DLD1 (cell line): ENCODE results near the gene KPNA3.

Experiments used
- in situ Hi-C: cut with HindIII; loops from 2 replicates; pipeline ENCODE4 v1.10.0; 2017; ENCODE audit warnings: low sequenced_read_pairs

KPNA3 gene

DNA sequence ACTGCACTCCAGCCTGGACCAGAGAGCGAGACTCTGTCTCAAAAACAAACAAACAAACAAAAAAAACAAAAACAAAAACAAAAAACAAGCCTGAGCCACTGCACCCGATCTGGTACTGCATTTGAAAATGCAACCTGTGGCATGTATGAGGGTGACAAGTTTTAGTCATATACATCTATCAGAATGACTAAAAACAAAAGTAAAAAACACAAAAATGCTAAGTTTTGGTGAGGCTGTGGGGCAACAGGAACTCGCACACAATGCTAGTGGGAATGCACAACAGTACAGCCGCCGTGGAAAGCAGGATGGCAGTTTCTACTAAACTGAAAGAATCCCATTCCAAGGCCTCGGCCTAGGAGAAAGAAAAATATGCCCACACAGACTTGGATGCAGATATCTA is 109.0 kb downstream of the KPNA3 start:
- in situ Hi-C loops: no loop called here

DNA sequence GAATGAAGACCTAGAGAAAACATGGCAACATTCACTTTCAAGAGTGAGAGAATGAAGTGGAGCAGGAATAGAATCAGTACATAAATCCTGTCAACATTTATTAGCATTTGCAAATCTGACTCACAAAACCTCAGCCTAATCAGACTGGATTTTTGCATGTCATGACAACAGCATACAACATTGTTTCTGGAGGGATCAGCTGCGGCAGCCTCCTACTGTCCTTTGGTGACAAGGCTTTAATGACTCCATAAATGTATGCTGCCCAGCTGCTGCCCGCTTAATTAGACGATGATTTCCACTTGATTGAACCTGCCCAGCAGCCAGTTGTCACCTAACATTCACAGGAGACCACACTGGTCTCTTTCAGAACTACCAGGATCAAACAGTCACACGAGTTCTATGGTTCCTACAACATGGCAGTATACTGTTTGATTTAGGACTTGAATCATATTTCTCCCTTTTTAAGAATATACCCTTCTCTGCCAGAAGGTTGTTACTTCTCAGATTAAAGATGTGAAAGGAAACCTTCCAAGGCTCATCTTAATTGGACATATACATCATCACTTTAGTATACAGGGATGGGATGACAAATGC is 110.5 kb downstream of the KPNA3 start:
- in situ Hi-C loops: no loop called here

DNA sequence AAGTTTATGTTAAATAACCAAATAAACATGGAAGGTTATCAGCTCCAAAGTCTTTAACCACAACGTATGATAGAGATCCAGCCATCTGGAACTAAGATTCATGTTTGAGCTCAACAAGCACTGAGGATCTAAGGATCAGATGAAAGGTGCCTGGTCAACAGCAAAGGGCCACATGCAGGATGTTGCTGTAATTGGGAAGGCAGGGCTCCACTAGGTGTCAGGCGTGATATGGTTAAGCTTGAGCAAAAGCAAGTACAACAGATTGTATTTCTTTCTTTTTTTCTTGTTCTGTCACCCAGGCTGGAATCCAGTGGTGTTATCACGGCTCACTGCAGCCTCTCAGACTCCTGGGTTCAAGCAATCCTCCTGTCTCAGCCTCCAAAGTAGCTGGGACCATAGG is 113.2 kb downstream of the KPNA3 start:
- in situ Hi-C loops: no loop called here

DNA sequence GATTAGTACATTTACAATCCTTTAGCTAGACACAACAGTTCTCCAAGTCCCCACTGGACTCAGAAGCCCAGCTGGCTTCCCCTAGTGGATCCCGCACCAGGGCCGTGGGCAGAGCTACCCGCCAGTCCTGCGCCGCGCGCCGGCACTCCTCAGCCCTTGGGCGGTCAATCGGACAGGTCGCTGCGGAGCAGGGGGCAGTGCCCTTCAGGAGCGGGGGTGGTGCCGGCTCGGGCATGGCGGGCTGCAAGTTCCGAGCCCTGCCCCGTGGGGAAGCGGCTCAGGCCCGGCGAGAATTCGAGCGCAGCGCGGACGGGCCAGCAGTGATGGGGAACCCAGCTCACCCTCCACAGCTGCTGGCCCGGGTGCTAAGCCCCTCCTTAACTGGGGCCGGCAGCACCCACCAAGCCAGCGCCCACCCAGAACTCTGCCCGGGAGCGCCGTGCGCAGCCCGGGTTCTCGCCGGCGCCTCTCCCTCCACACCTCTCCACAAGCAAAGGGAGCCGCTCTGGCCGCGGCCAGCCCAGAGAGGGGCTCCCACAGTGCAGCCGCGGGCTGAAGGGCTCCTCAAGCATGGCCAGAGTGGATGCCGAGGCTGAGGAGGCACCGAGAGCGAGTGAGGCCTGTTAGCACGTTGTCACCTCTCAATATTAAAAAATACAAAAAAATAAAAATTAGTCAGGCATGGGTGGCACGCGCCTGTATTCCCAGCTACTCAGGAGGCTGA is 114.1 kb downstream of the KPNA3 start:
- in situ Hi-C loops: no loop called here

DNA sequence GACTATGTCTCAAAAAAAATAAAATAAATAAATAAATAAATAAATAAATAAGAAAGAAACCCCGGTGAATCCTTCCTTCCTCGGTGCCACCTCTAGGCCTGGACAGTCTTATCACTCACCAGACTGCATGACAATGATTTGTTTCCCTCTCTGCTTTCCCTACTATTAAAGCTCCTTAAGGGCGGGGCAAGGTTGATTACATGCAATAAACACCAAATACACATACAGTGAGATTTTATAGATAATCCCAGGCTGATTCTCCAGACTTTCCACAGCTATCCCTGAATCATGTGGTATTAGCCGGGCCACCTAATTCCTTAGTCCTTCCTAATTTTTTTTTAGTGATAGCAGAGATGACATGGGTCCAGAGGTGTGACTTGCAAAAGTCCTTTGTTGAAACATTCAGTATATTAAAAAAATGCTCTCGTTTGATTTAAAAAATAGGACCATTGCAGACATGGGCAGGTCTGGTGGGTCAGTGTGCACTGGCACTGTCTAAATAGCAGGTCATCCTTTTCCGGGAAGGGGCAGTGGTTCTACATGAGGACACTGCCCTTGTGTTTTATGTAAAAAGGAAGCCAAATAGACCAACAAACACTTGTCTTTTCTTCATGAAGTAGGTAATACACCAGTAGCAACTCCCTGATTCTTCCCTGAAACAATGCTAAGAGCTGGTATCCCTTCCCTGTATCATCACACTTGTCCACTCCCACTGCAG is 115.7 kb downstream of the KPNA3 start:
- in situ Hi-C loops: no loop called here

DNA sequence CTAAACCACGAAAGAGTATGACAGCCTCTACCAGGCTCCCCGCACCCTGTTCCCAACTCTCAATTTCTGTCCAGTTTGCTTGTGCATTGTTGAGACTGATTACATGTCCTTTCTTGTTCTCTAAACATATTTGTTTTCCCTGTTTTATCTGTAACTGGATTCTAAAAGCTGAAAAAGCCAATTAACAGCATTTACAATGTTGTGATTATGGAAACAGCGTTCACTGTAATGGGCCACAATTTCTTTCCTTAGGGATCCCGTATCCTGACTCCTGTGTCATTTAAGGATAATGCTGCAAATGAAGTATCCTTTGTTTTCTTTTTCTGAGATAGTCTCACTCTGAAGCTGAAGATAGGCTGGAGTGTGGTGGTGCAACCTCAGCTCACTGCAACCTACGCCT is 121.7 kb downstream of the KPNA3 start:
- in situ Hi-C loops: no loop called here

DNA sequence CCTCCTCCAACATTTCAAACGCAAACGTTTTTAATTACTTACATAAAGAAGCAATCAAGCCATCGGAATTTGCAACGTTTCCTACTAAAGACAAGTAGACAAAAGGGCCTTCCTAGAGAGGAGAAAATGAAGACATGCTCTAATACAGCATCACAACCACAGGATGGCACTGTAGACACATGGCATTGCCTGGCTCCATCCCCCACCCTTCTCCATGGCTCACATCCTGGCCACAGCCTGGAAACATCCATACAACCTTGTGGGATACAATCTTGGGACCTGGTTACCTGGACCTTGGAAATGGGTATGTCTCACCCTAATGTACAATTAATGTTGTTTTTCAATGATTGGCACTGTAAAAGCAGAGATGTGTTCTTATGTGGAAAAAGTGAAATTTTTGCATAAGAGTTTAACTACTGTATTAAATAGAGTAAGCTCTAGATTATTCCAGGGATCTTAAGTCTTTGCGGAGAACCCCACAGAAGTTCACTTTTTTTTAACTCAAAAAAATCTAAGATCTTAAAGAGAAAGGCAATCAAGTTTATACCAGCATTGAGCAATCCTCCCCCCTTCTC is 122.7 kb downstream of the KPNA3 start:
- in situ Hi-C loops: no loop called here

DNA sequence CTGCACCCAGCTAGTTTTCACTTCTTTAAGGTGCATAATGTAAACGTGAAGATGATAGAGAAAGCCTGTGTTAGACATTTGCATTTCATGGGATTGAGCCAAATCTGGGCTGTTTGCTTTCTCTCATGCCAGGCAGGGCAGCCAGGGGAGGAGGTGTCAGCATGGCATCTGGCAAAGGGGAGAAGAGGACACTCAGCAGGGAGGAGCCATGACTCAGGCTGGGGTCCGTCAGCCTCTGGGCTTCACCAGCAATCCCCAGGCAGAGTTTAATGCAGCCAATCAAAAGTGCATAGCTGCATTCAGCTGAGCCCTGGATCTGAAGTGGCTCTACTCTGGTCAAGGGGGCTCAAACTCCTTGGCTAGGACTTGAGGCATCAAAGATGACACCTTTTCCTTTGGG is 124.7 kb downstream of the KPNA3 start:
- in situ Hi-C loops: no loop called here

DNA sequence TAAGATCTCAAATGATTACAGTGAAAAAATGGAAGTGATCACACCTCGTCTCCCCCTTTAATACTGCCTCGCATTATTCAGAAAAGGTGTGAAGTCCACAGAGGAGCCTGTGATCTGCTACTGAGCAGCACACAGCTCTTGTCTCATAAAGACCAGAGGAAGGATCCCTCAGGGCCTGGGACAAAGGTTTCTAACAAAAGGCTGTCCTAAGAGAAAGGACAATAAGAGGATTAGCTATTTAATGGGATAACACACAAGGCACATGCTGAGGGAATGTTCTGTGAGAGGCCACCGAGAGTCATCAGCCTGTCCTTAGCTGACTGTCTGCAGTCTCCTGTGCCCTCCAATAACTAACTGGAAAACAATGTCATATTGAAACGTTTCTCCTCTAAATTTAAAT is 127.9 kb downstream of the KPNA3 start:
- in situ Hi-C loops: no loop called here

DNA sequence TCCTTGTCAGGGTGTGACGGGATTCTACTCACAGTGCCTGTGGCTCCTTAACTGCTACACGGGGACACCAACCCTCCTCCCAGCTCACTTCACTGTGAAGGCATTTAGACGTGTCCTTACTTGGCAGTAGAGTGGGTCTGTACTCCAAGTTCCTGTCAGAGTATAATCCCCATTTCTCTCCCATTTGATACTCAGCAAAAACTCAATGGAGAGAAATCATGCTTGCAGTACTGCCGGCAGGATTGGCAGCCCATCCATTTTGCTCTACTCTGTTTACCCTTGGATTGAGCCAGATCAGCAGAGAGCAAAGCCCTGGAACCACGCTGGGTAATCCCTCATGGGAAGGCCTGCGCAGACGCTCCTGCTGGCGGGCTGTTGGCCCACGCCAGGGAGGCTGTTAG is 135.2 kb downstream of the KPNA3 start:
- in situ Hi-C loops: no loop called here

DNA sequence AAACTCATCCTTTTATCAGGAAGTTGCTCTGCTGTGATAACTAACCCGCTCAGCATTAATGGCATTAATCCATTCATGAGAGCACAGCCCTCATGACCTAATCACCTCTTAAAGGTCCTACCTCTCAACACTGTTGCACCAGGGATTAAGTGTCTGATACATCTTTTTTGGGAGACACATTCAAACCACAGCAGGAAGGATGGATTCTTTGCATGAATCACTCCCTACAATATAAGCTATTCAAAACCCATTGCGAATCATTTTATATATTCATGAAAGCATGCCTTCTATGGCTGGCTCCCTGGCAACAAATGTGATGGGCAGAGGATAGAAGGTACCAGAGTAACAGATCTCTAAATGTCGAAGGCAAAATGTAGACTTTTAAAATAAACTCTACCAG is 136.6 kb downstream of the KPNA3 start:
- in situ Hi-C loops: no loop called here

DNA sequence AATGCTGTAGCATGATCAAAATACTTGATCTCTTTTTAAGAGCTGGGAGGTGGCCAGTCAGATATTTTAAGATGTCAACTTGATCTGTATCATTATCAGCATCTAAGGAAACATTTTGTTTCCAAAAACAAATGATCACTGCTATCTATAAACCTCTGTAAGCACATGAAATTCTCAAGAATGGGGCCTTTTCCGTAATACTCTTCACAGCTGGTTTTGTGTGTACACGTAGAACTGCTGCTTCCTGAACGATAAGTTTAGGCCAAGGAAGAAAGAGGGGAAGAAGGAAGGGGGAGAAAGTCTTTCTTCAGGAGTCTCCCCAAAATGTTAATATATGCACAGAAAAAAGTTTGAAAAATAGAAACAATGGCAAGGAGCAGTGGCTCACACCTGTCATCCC is 138.5 kb downstream of the KPNA3 start:
- in situ Hi-C loops: no loop called here

DNA sequence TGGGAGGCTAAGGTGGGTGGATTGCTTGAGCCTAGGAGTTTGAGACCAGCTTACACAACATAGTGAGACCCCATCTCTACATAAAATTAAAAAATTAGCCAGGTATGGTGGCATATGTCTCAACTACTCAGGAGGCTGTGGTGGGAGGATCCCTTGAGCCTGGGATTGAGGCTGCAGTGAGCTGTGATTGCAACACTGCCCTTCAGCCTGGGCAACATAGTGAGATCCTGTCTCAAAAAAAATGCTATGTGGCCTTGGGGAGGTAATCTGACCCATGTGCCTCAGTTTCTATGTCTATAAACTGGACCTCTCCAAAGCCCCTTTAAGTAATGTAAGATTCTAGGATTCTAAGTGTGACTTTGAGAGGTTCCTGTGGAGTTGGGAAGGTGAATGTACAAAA is 139.0 kb downstream of the KPNA3 start:
- in situ Hi-C loops: no loop called here

DNA sequence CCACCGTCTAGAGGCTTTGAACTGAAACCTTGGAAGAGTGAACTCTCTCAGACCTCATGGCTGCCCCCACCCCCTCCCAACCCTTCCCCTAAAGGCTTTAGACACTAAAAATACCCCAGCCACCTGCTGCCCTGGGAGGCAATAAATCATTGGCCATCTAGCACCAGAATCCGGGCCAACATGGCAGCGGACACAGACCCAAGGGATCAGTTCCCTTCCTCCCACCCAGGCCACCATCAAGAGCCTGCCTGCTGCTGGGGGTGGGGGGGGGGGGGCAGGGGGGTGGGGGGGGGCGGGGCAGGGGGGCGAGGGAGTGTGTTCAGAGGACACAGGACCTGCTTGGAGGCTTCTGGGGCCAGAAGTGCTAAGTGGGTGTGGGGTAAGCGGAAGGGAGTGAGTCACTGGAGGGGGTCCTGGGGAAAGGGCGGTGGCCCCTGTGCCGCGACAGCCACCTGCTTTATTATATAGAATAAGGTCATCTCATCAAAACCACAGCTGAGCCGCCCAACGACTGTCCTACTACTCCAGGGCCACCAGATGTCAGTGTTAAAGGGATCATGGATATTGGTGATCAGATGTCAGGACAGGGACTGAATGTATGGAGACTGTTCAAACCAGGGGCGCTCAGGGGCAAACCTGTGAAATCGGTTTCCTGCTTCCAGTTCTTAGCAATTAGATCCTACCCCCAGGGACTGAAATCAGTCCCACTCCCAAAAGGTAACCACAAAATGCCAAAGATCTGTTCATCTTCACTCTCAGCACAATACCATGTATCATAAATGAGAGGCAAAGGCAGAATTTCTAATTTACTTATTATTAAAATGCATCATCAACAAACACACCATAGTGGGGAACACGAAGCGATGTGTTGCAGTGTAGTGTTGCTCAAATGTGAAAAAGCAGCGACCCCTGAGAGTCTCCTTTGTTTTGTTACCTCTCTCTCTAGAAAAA is 139.9 kb downstream of the KPNA3 start:
- in situ Hi-C loops: no loop called here

DNA sequence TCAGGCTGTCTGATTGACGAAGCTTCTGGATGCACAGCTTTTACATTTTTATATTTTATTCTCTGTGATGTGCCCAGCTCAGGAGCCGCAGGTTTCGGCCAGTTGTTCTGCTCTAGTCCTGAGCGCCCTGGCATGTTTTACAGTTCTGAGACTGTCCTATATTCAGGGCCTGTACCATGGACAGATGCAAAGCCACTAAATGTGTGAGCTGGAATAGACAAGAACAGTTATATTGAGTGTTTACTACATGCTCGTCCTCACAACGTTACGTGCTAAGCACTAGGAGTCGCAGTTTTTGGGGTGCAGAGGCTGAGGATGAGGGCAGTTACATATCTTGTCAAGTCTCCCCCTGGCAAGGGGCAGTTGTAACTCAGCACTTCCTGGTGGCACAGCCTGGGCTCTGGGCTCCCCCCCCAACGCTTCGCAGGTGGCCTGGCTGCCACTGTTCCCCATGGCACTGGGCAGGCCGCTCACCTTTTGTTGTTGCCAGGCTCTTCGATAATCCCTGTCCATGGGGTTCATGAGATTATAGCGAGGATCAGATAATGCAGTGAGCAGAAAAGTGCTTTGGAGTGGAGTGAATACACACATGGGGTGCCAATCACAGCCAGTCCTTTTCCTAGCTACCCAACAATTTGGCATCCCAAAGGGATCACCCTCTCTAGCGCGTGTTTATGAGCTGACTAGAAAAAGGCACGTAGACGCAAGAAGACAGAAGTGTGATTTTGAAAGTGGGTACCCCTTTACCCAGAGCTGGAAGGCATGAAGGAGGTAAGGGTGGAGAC is 140.7 kb downstream of the KPNA3 start:
- in situ Hi-C loops: no loop called here

DNA sequence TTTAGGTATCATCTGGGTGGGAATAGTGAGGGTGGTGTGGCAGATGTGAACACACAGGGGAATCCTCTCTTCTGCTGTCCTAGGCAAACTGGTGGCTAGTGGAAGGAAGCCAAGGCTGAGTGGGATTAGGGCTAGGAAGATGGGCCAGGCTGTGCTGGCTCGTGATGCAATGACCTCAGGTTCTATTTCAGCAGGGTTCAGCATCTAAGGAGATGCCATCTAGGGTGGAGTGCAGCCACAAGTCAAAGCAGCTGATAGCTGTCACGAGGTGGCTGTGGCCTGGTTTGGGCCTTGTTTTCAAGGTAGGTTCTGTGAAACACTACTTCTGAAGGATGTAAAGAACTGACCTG is 142.5 kb downstream of the KPNA3 start:
- in situ Hi-C loops: no loop called here
